Measurements from ENCODE around the gene KREMEN1. TPM values are rescaled to one million over a fixed set of nuclear protein-coding genes. Genes with fewer than 3 reads are reported as not detected.

KREMEN1 gene
- total and polyA plus RNA-seq, 4 donors: 1.2 to 22.6 (median 3.8) TPM

DNA sequence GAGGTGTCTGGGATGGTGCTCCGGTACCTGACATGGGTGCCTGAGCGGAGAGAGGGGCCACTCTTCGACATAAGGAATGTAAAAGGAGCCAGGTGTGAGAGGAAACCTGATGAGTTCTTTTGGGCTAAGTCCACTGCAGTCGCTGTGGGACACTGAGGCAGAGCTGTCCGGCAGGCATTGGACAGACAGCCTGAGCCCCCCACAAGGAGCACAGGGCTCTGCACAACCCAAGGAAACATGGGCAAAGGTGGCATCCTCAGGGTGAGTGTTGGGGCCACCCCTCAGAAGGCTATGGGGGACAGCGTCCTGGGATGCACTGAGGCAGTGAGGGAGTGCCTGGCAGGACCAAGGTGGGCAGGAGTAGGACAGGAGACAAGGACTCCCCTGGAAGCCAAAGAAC, 75.2 kb downstream of the KREMEN1 start:
- H3K4me1 ChIP-seq (ENCODE audit: control insufficient read depth in 4 of 4, insufficient read depth in 4 of 4, low read length in 3 of 4): peaks cover 0 to 4% (median 1%) of the 10 kb centered on the region in 4 donors
- DNase-seq (ENCODE audit: low spot score): no peak
- H3K4me3 ChIP-seq (ENCODE audit: low read depth in 1 of 3, low read length in 3 of 3): no peak overlapping the region
- H3K36me3 ChIP-seq (ENCODE audit: control insufficient read depth in 4 of 4, insufficient read depth in 3 of 4, low read depth in 1 of 4, low read length in 3 of 4): peaks cover 0 to 3% (median 0%) of the 10 kb centered on the region in 4 donors
- H3K9ac ChIP-seq (ENCODE audit: low read depth in 1 of 2, low read length in 2 of 2): no peak overlapping the region
- TF ChIP-seq, protein P1, sequence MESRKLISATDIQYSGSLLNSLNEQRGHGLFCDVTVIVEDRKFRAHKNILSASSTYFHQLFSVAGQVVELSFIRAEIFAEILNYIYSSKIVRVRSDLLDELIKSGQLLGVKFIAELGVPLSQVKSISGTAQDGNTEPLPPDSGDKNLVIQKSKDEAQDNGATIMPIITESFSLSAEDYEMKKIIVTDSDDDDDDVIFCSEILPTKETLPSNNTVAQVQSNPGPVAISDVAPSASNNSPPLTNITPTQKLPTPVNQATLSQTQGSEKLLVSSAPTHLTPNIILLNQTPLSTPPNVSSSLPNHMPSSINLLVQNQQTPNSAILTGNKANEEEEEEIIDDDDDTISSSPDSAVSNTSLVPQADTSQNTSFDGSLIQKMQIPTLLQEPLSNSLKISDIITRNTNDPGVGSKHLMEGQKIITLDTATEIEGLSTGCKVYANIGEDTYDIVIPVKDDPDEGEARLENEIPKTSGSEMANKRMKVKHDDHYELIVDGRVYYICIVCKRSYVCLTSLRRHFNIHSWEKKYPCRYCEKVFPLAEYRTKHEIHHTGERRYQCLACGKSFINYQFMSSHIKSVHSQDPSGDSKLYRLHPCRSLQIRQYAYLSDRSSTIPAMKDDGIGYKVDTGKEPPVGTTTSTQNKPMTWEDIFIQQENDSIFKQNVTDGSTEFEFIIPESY (IDR thresholded peaks at IDR 0.05): no peak
- TF ChIP-seq NR2F2 (IDR thresholded peaks at IDR 0.05) (no peak), TAF1 (conservative IDR thresholded peaks at IDR 0.05) (no peak), FOXA2 (IDR thresholded peaks at IDR 0.05) (no peak), SP1 (IDR thresholded peaks at IDR 0.05) (no peak), EGR1 (IDR thresholded peaks at IDR 0.05; ENCODE audit: low read depth in 2 of 2) (no peak), RAD21 (IDR thresholded peaks at IDR 0.05) (no peak), RXRA (IDR thresholded peaks at IDR 0.05) (no peak), HNF4G (IDR thresholded peaks at IDR 0.05) (no peak), HNF4A (conservative IDR thresholded peaks at IDR 0.05) (no peak), GABPA (IDR thresholded peaks at IDR 0.05 in 1 of 2, conservative IDR thresholded peaks at IDR 0.05 in 1 of 2) (no peak), YY1 (IDR thresholded peaks at IDR 0.05) (no peak), JUND (IDR thresholded peaks at IDR 0.05) (no peak), FOXA1 (IDR thresholded peaks at IDR 0.05) (no peak)
- TF ChIP-seq, protein P2, sequence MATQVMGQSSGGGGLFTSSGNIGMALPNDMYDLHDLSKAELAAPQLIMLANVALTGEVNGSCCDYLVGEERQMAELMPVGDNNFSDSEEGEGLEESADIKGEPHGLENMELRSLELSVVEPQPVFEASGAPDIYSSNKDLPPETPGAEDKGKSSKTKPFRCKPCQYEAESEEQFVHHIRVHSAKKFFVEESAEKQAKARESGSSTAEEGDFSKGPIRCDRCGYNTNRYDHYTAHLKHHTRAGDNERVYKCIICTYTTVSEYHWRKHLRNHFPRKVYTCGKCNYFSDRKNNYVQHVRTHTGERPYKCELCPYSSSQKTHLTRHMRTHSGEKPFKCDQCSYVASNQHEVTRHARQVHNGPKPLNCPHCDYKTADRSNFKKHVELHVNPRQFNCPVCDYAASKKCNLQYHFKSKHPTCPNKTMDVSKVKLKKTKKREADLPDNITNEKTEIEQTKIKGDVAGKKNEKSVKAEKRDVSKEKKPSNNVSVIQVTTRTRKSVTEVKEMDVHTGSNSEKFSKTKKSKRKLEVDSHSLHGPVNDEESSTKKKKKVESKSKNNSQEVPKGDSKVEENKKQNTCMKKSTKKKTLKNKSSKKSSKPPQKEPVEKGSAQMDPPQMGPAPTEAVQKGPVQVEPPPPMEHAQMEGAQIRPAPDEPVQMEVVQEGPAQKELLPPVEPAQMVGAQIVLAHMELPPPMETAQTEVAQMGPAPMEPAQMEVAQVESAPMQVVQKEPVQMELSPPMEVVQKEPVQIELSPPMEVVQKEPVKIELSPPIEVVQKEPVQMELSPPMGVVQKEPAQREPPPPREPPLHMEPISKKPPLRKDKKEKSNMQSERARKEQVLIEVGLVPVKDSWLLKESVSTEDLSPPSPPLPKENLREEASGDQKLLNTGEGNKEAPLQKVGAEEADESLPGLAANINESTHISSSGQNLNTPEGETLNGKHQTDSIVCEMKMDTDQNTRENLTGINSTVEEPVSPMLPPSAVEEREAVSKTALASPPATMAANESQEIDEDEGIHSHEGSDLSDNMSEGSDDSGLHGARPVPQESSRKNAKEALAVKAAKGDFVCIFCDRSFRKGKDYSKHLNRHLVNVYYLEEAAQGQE (IDR thresholded peaks at IDR 0.05): no peak
- TF ChIP-seq, protein P3, sequence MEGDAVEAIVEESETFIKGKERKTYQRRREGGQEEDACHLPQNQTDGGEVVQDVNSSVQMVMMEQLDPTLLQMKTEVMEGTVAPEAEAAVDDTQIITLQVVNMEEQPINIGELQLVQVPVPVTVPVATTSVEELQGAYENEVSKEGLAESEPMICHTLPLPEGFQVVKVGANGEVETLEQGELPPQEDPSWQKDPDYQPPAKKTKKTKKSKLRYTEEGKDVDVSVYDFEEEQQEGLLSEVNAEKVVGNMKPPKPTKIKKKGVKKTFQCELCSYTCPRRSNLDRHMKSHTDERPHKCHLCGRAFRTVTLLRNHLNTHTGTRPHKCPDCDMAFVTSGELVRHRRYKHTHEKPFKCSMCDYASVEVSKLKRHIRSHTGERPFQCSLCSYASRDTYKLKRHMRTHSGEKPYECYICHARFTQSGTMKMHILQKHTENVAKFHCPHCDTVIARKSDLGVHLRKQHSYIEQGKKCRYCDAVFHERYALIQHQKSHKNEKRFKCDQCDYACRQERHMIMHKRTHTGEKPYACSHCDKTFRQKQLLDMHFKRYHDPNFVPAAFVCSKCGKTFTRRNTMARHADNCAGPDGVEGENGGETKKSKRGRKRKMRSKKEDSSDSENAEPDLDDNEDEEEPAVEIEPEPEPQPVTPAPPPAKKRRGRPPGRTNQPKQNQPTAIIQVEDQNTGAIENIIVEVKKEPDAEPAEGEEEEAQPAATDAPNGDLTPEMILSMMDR (IDR thresholded peaks at IDR 0.05; ENCODE audit: low read depth, low read length, missing input control): no peak
- TF ChIP-seq, protein P4, sequence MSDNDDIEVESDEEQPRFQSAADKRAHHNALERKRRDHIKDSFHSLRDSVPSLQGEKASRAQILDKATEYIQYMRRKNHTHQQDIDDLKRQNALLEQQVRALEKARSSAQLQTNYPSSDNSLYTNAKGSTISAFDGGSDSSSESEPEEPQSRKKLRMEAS (IDR thresholded peaks at IDR 0.05): no peak
- TF ChIP-seq, protein P5, sequence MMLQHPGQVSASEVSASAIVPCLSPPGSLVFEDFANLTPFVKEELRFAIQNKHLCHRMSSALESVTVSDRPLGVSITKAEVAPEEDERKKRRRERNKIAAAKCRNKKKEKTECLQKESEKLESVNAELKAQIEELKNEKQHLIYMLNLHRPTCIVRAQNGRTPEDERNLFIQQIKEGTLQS (IDR thresholded peaks at IDR 0.05): no peak
- H3K27ac ChIP-seq (ENCODE audit: low read depth in 1 of 2, low read length in 2 of 2): no peak overlapping the region
- H3K9me3 ChIP-seq (ENCODE audit: control insufficient read depth in 4 of 4, low read length in 3 of 4): no peaks in the 10 kb centered on the region
- WGBS: 78% methylated on average over 6 of the region's 6 CpGs
- no peaks in the 10 kb centered on the region for H3K27me3 ChIP-seq (ENCODE audit: control insufficient read depth in 4 of 4, insufficient read depth in 4 of 4, low read length in 3 of 4)

Data from liver (tissue), 9 donors.